IPS-11a (cell line): Measurements from ENCODE around the gene IL1F10.

ENCODE experiments used
- H3K4me3 ChIP-seq: one replicate; pipeline ENCODE4 v1.5.1; 2013; ENCODE audit warnings: low read depth, low read length, control low read depth

The IL1F10 gene

DNA sequence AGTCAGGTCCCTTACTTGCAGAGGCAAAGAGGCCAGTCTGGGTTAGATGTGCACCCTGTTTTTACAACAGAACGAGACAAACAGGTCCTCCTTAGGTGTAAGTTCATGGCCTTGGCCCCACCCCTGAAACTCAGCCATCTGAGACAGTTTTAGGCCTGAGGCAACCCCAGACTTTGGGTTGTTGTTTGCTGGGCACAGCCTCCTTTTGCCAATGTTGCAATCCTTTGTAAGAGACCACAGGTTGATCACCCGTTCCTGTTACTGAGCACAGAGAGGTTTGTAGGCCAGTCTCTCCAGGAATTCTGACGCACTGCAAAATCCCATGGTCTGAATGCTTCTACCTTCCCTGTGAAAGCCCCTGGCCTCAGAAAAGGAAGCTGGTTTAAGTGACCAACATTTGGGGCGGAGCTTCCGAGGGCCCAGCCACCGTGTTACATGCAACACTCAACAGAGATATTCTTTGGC lies 44.1 kb downstream of the IL1F10 start:
- no peak overlapping the region for H3K4me3 ChIP-seq

DNA sequence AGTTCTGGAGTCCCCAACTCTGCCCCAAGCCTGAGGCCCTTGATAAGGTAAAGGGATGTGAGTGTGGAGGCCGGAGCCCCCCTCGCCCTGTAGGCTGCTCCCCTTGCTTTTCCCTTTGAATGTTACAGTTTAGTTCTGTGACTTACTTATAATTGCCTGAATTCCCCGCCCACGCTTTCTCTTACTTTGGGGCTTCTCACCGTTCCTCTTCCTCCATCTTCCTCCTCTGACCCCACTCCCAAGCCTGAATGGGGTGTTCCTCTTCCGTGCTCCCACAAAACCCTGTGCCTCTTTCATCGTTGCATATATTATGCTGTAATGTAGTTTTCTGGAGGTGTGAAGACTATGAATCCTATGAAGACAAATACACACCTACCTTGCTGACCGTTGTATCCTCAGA lies 44.7 kb downstream of the IL1F10 start:
- H3K4me3 ChIP-seq: no peak overlapping the region

DNA sequence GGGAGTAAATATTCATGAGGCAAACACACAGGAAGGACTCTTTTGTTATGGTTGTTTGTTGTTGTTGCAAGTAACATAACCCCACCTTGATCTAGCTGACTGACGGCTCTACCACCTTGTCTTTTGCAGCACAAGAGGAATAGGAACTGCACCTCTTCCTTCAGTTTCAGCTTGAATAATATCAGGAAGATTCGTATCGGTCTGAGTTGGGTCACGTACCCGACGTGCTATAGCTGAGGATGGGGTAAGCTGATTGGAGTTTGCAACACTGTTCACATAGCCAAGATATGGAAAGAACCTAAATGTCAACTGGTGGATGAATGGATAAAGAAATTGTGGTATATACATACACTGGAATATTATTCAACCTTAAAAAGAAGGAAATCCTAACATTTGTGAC lies 45.1 kb downstream of the IL1F10 start:
- H3K4me3 ChIP-seq: no peak overlapping the region

GRCh38 chr2:113113807-113114206 lies 46.0 kb downstream of the IL1F10 start:
- no peak overlapping the region for H3K4me3 ChIP-seq

DNA sequence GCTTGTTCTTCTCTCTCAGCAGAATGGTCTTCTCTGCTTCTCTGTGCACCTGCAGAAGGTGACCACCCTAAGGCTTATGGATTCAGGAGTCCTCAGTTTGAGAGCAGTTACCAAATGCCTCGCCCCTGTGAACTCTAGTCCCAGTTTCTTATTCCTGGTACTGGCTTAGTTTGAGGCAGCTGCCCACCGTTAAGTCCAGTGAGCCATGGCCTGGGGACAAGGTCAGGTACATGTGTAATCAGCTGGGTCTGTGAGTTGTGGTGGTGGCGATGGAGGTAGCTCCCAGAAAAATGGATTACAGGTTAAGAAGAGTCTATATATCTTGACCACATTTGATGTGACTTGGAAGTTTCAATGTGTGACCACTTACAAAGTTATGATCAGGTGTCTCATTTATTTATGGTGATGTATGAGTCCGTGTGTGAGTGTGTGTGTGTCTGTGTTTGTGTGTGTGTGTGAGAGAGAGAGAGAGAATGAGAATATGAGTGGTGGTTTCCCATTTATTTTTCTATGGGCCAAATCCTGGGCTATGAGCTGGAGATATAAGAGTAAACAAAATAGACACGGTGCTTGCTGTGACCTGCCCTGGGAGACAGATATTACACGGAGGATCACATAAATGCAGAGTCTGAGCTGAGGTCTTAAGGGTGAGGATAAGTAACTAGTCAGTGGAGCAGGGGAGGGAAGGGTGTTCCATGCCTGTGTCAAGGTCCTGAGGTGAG lies 46.6 kb downstream of the IL1F10 start:
- no peak overlapping the region for H3K4me3 ChIP-seq

DNA sequence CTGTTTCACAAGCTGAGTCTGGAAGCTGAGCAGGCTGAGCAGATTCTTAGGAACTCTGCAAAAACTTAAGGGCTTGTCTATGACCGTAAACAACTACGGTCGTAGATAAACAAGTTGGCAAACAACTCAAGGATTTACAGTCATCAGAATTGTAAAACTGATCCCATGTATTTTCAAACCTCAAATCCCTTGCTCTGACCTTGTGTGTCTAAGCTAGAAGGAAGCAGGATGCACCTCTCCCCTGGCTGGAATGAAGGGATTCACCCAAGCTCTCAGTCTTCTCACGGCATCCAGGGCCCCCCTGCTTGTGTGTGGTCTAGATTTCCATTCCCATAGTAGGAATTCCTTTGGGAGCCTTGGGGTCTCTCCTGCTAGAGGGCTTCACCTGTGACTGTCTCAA lies 47.2 kb downstream of the IL1F10 start:
- H3K4me3 ChIP-seq: no peak overlapping the region

GRCh38 chr2:113116100-113116958 lies 48.6 kb downstream of the IL1F10 start:
- no peak overlapping the region for H3K4me3 ChIP-seq

DNA sequence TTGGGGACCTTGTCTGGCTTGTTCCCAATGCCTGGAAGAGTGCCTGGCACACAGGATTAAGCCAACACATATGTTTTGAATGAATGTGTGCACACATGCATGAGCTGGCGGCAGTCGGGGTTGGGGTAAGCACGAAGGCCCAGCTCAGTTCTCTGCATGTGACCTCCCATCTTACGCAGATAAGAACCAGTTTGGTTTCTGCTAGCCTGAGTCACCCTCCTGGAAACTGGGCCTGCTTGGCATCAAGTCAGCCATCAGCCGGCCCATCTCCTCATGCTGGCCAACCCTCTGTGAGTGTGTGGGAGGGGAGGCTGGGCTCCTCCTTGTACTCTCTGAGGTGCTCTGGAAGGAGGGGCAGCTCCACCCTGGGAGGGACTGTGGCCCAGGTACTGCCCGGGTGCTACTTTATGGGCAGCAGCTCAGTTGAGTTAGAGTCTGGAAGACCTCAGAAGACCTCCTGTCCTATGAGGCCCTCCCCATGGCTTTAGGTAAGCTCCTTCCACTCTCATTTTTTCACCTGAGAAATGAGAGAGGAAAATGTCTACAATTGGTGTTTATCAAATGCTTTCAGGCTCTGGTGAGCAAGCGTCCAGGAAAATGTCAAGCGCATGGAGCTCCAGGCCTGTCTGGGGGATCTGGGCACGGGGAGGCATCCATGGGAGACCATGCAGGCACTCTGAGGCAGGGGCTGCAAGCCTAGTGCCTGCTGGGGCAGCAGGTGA lies 49.9 kb downstream of the IL1F10 start:
- H3K4me3 ChIP-seq: no peak overlapping the region

DNA sequence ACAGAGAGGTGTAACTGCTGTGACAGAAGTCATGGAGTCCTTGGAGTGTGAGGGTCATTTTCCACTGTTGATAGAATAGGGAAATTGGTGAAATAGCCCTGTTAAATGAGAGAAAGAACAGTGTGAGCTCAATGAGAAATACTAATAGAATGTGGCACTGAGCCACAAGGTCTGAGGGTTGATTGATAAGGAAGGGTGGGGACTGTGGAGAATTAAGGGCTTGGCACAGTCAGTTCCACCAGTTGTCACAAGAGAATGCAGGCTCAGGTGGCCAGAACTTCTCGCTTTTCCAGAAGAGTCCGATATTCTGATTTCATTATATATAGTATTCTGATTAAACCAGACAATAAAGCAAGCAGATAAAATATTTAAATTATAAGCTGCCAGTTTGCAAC lies 50.5 kb downstream of the IL1F10 start:
- no peak overlapping the region for H3K4me3 ChIP-seq

GRCh38 chr2:113119111-113119510 lies 51.3 kb downstream of the IL1F10 start:
- H3K4me3 ChIP-seq: no peak overlapping the region

GRCh38 chr2:113120861-113121260 lies 53.1 kb downstream of the IL1F10 start:
- H3K4me3 ChIP-seq: no peak overlapping the region

DNA sequence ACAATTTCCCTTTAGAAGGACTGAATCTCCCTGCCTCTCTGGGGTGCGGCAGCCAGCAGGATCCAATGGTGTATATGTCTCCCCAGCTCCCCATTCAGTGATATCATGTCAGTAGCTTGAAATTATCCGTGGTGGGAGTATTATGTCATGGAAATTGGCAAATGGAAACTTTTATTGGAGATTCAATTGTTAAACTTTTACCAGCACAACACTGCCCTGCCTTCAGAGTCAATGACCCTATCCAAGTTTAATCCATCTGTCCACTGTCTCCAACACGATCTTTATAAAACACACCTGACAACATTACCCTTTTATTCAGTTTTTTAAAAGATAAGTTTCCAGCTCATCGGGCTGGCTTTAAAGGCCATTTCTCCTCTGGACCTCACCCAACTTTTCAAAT lies 54.6 kb downstream of the IL1F10 start:
- H3K4me3 ChIP-seq: no peak overlapping the region

DNA sequence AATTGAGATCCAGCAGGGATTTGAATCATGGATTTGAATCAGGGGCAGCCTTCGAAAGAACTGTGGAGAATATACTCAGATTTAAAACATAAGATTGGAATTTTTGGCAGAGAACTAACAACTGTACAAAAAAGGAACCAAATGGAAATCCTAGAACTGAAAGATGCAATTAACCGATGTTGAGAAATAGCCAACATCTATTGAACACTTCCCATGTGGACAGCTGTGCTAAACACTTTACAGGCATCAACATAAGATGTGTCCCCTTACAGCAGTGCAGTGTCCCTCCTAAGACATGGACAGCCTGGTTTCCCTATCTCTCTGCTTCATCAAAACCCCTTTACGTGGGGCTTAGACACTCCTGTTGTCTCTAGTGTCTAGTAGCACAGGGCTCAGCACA lies 56.0 kb downstream of the IL1F10 start:
- H3K4me3 ChIP-seq: no peak overlapping the region

- no peak overlapping the region for H3K4me3 ChIP-seq
Measured at GRCh38 chr2:113124181-113124961, 56.6 kb downstream of the IL1F10 start.
